Measurements from ENCODE around the gene MEAK7. TPM values are rescaled to one million over a fixed set of nuclear protein-coding genes. Genes with fewer than 3 reads are reported as not detected.

The MEAK7 gene
- total and polyA plus RNA-seq, 2 of the 8 experiments (the other 6 are each of a cell fraction or from before 2014, with no cell fraction given) = 9.6 to 19.6 TPM

GRCh38 chr16:84532291-84532724 lies 27.8 kb upstream of the MEAK7 start:
- Histone ChIP-seq H2AFZ (ENCODE audit: low read length) (no peak overlapping the region), H2AK5ac (ENCODE audit: low read depth, low read length) (no peak overlapping the region), H3K4ac (replicated peaks; ENCODE audit: insufficient read length, low read depth, low read length) (peak overlapping the region; percentile 89), H2BK120ac (replicated peaks; ENCODE audit: low read depth, low read length) (peak overlapping the region; percentile 5), H3K27ac (ENCODE audit: low read depth, low read length) (peak overlapping the region; percentile 4; the same call in 1 of the 2 replicates), H3K4me2 (ENCODE audit: insufficient read depth in 1 of 2, low read depth in 2 of 2, low read length in 2 of 2) (0 out of 4 replicates have a peak overlapping the region, but pooled peaks of 1 of the 2 experiments have one; percentile 11), H2BK20ac (ENCODE audit: low read length) (no peak overlapping the region), H4K91ac (replicated peaks; ENCODE audit: insufficient read length, low read length) (no peak overlapping the region), H3K27me3 (replicated peaks in 1 of 4; ENCODE audit: control insufficient read depth in 3 of 4, extremely low read depth in 1 of 4, insufficient read depth in 3 of 4, low read length in 3 of 4) (no peaks in the 10 kb centered on the region; a peak in 1 of 7 replicates), H3K14ac (ENCODE audit: insufficient read length) (no peak overlapping the region), H3K79me1 (ENCODE audit: low read depth, low read length) (no peaks in the 10 kb centered on the region), H3K9ac (replicated peaks in 1 of 4; ENCODE audit: extremely low read depth in 1 of 4, low read depth in 3 of 4, low read length in 3 of 4) (no peak overlapping the region; a peak in 1 of 7 replicates), H4K20me1 (replicated peaks in 1 of 2; ENCODE audit: control insufficient read depth in 1 of 2, insufficient read depth in 2 of 2, low read length in 2 of 2) (no peaks in the 10 kb centered on the region), H3K79me2 (ENCODE audit: control insufficient read depth in 1 of 2, insufficient read depth in 2 of 2, low read length in 2 of 2) (no peaks in the 10 kb centered on the region), H3K9me3 (ENCODE audit: insufficient read depth in 2 of 2, low read depth in 1 of 2, low read length in 1 of 2) (peaks cover 7 to 10% of the 10 kb centered on the region in 2 experiments; a peak in 3 of 4 replicates), H2BK15ac (ENCODE audit: low read length) (peak overlapping the region; percentile 14; the same call in 1 of the 2 replicates), H3K18ac (ENCODE audit: extremely low read depth, low read length) (no peak overlapping the region), H3K56ac (replicated peaks; ENCODE audit: insufficient read length, low read depth, low read length) (no peak overlapping the region), H4K8ac (ENCODE audit: extremely low read depth, insufficient read depth, low read length) (no peak overlapping the region), H2BK12ac (ENCODE audit: low read depth, low read length) (peak overlapping the region; percentile 89; the same call in 1 of the 2 replicates), H3K23ac (ENCODE audit: insufficient read length) (no peak overlapping the region), H3K36me3 (ENCODE audit: control insufficient read depth in 2 of 4, insufficient read depth in 4 of 4, low read length in 3 of 4) (no peaks in the 10 kb centered on the region), H2BK5ac (ENCODE audit: low read depth, low read length) (no peak overlapping the region), H3K23me2 (ENCODE audit: low read depth, low read length) (no peaks in the 10 kb centered on the region), H3K4me1 (replicated peaks in 1 of 4; ENCODE audit: control insufficient read depth in 3 of 4, insufficient read depth in 4 of 4, low read length in 3 of 4) (peaks cover 13 to 30% (median 18%) of the 10 kb centered on the region in 4 experiments), H4K5ac (ENCODE audit: insufficient read length, low read depth, low read length) (no peak overlapping the region), H3K4me3 (ENCODE audit: extremely low read depth in 1 of 4, insufficient read depth in 2 of 4, low read depth in 3 of 4, low read length in 4 of 4) (no peak overlapping the region)
- CTCF ChIA-PET (ENCODE audit: partially characterized antibody) = interaction anchor here (1.0 to 2.3 kb wide), 9 partner anchors 9 to 194 kb away, joined by 3 to 8 read pairs (median 4); no protein-coding TSS in a partner anchor
- FAIRE-seq (peak; percentile 19), DNase-seq (ENCODE audit: low read depth in 1 of 2, low spot score in 2 of 2) (peak in 1 of 2 experiments; percentile 87)
- POLR2A ChIA-PET (ENCODE audit: partially characterized antibody) = interaction anchor here (0.8 to 1.8 kb wide), 11 partner anchors 11 to 37 kb away, joined by 3 to 8 read pairs (median 4); no protein-coding TSS in a partner anchor
- WGBS, 2 experiments (ENCODE audit: extremely low coverage in 1 of 2, insufficient coverage in 1 of 2, insufficient read length in 1 of 2, insufficient replicate concordance in 2 of 2, low coverage in 1 of 2, low lambda C conversion rate in 2 of 2, missing lambda C conversion rate in 1 of 2) = 37% methylated on average over 10 of the region's 10 CpGs; no CpG with 5 or more reads in 1 of the 2 experiments
- peak; percentile 82 for TF ChIP-seq TEAD4 (IDR thresholded peaks at IDR 0.05; ENCODE audit: low read depth, low read length)
- no peak for TF ChIP-seq CTCF (IDR thresholded peaks at IDR 0.05; ENCODE audit: control extremely low read depth in 1 of 3, insufficient read depth in 1 of 3, low read depth in 1 of 3, low read length in 3 of 3)
- TF ChIP-seq, protein P1, sequence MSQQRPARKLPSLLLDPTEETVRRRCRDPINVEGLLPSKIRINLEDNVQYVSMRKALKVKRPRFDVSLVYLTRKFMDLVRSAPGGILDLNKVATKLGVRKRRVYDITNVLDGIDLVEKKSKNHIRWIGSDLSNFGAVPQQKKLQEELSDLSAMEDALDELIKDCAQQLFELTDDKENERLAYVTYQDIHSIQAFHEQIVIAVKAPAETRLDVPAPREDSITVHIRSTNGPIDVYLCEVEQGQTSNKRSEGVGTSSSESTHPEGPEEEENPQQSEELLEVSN (IDR thresholded peaks at IDR 0.05) = 0 out of 2 replicates have a peak, but pooled peaks have one; percentile 10
- peak; percentile 56; the same call in 1 of the 2 replicates for TF ChIP-seq ATF2 (IDR thresholded peaks at IDR 0.05; ENCODE audit: low read length)
- TF ChIP-seq TAF1 (IDR thresholded peaks at IDR 0.05; ENCODE audit: low read depth, low read length) = 0 out of 2 replicates have a peak, but pooled peaks have one; percentile 1
- TF ChIP-seq SP1 (IDR thresholded peaks at IDR 0.05; ENCODE audit: low read depth, low read length) = 0 out of 2 replicates have a peak, but pooled peaks have one; percentile 9
- TF ChIP-seq GABPA (IDR thresholded peaks at IDR 0.05; ENCODE audit: borderline replicate concordance, insufficient read depth, low read length) = no peak
